Type B pancreatic cell (in vitro differentiated cells): ENCODE measurements around the gene ADAM17. TPM values are rescaled to one million over a fixed set of nuclear protein-coding genes. Genes with fewer than 3 reads are reported as not detected.

Experiments used
- DNase-seq: peaks from one replicate; pipeline ENCODE4 v3.0.0; 2021; ENCODE audit warnings: mixed read lengths; ENCODE audit not compliant: unreplicated experiment; ENCODE audit errors: extremely low spot score
- H3K27ac Mint-ChIP-seq: 2 replicates; pipeline ENCODE4 v1.8.0; 2021; ENCODE audit warnings: mild to moderate bottlenecking, mixed read lengths
- H3K27me3 Mint-ChIP-seq: 2 replicates; pipeline ENCODE4 v1.8.0; 2021; ENCODE audit warnings: mixed read lengths
- H3K36me3 Mint-ChIP-seq: 2 replicates; pipeline ENCODE4 v1.8.0; 2021; ENCODE audit warnings: mixed read lengths
- H3K4me1 Mint-ChIP-seq: one replicate; pipeline ENCODE4 v1.8.0; 2021; ENCODE audit warnings: mixed read lengths; ENCODE audit not compliant: unreplicated experiment
- H3K4me3 Mint-ChIP-seq: 2 replicates; pipeline ENCODE4 v1.8.0; 2021; ENCODE audit warnings: mild to moderate bottlenecking, mixed read lengths
- H3K9me3 Mint-ChIP-seq: 2 replicates; pipeline ENCODE4 v1.8.0; 2021; ENCODE audit warnings: mixed read lengths
- CTCF ChIP-seq: fragments of 200-600 bp; sonication (generic); conservative IDR thresholded peaks from 2 replicates; pipeline ENCODE4 v1.5.0; 2021; ENCODE audit warnings: antibody characterized with exemption, mild to moderate bottlenecking
- total RNA-seq: library from RNA; stranded (reverse); gene quantifications from 2 replicates; pipeline ENCODE4 v1.2.1, GENCODE V29; 2021; ENCODE audit warnings: low replicate concordance

Gene ADAM17
- total RNA-seq, 1 donor from 2014 or later = 37.6 TPM

- no peaks in the 10 kb centered on the region for H3K4me1 Mint-ChIP-seq
- no peak for DNase-seq
- peaks cover 17% of the 10 kb centered on the region for H3K36me3 Mint-ChIP-seq
- no peaks in the 10 kb centered on the region for H3K9me3 Mint-ChIP-seq
- TF ChIP-seq CTCF = no peak
- H3K4me3 Mint-ChIP-seq = no peak overlapping the region
- no peaks in the 10 kb centered on the region for H3K27me3 Mint-ChIP-seq
- H3K27ac Mint-ChIP-seq = no peak overlapping the region
Observed at GRCh38 chr2:9461079-9461478, 94.6 kb downstream of the ADAM17 start.

GRCh38 chr2:9460441-9461017 lies 95.1 kb downstream of the ADAM17 start:
- no peak overlapping the region for H3K27ac Mint-ChIP-seq
- no peaks in the 10 kb centered on the region for H3K9me3 Mint-ChIP-seq
- no peak for TF ChIP-seq CTCF
- H3K4me1 Mint-ChIP-seq = no peaks in the 10 kb centered on the region
- H3K36me3 Mint-ChIP-seq = peaks cover 14% of the 10 kb centered on the region
- H3K4me3 Mint-ChIP-seq = no peak overlapping the region
- no peaks in the 10 kb centered on the region for H3K27me3 Mint-ChIP-seq
- no peak for DNase-seq

- no peaks in the 10 kb centered on the region for H3K4me1 Mint-ChIP-seq
- H3K4me3 Mint-ChIP-seq = no peak overlapping the region
- DNase-seq = no peak
- no peaks in the 10 kb centered on the region for H3K9me3 Mint-ChIP-seq
- TF ChIP-seq CTCF = no peak
- peaks cover 23% of the 10 kb centered on the region for H3K36me3 Mint-ChIP-seq
- H3K27me3 Mint-ChIP-seq = no peaks in the 10 kb centered on the region
- H3K27ac Mint-ChIP-seq = no peak overlapping the region
Observed at GRCh38 chr2:9451231-9451630, 104.4 kb downstream of the ADAM17 start.

GRCh38 chr2:9445089-9445488 lies 110.5 kb downstream of the ADAM17 start:
- DNase-seq = no peak
- TF ChIP-seq CTCF = no peak
- H3K36me3 Mint-ChIP-seq = peaks cover 34% of the 10 kb centered on the region
- H3K27ac Mint-ChIP-seq = no peak overlapping the region
- no peak overlapping the region for H3K4me3 Mint-ChIP-seq
- H3K4me1 Mint-ChIP-seq = no peaks in the 10 kb centered on the region
- no peaks in the 10 kb centered on the region for H3K27me3 Mint-ChIP-seq
- no peaks in the 10 kb centered on the region for H3K9me3 Mint-ChIP-seq

GRCh38 chr2:9443526-9443925 lies 112.1 kb downstream of the ADAM17 start:
- peaks cover 33% of the 10 kb centered on the region for H3K36me3 Mint-ChIP-seq
- no peak overlapping the region for H3K27ac Mint-ChIP-seq
- no peaks in the 10 kb centered on the region for H3K27me3 Mint-ChIP-seq
- no peaks in the 10 kb centered on the region for H3K9me3 Mint-ChIP-seq
- H3K4me3 Mint-ChIP-seq = no peak overlapping the region
- H3K4me1 Mint-ChIP-seq = no peaks in the 10 kb centered on the region
- DNase-seq = no peak
- no peak for TF ChIP-seq CTCF

- H3K4me1 Mint-ChIP-seq = no peaks in the 10 kb centered on the region
- peaks cover 33% of the 10 kb centered on the region for H3K36me3 Mint-ChIP-seq
- H3K4me3 Mint-ChIP-seq = no peak overlapping the region
- no peak for DNase-seq
- no peaks in the 10 kb centered on the region for H3K27me3 Mint-ChIP-seq
- no peak for TF ChIP-seq CTCF
- H3K9me3 Mint-ChIP-seq = no peaks in the 10 kb centered on the region
- no peak overlapping the region for H3K27ac Mint-ChIP-seq
Observed at GRCh38 chr2:9441556-9441955, 114.1 kb downstream of the ADAM17 start.
